T-helper 1 cell treated with Interleukin-12 subunit alpha and Interleukin-12 subunit beta and Interleukin-4 antibody, amounts not matched to agents 30 μg/mL and 1 μg/mL, for 36 hours (primary cell): ENCODE data around the gene ANKRD17.
A peak's percentile ranks its signal among the peaks of the same experiment; 100 is the strongest.
"Not testable (repeated sequence)": the region's sequence is repeated elsewhere in the genome, so short reads cannot be mapped to it uniquely, and the experiment has no call there.

Experiments
- H3K27ac Mint-ChIP-seq: one replicate; pipeline ENCODE4 v1.8.0; 2021; ENCODE audit warnings: mild to moderate bottlenecking, mixed read lengths
- H3K27me3 Mint-ChIP-seq: one replicate; pipeline ENCODE4 v1.8.0; 2021; ENCODE audit warnings: low read depth, mixed read lengths
- H3K36me3 Mint-ChIP-seq: one replicate; pipeline ENCODE4 v1.8.0; 2021; ENCODE audit warnings: low read depth, mixed read lengths
- H3K4me1 Mint-ChIP-seq: one replicate; pipeline ENCODE4 v1.8.0; 2021; ENCODE audit warnings: low read depth, mixed read lengths
- H3K4me3 Mint-ChIP-seq: one replicate; pipeline ENCODE4 v1.8.0; 2021; ENCODE audit warnings: mild to moderate bottlenecking, moderate library complexity, mixed read lengths
- H3K9me3 Mint-ChIP-seq: one replicate; pipeline ENCODE4 v1.8.0; 2021; ENCODE audit warnings: mixed read lengths

The ANKRD17 gene, protein sequence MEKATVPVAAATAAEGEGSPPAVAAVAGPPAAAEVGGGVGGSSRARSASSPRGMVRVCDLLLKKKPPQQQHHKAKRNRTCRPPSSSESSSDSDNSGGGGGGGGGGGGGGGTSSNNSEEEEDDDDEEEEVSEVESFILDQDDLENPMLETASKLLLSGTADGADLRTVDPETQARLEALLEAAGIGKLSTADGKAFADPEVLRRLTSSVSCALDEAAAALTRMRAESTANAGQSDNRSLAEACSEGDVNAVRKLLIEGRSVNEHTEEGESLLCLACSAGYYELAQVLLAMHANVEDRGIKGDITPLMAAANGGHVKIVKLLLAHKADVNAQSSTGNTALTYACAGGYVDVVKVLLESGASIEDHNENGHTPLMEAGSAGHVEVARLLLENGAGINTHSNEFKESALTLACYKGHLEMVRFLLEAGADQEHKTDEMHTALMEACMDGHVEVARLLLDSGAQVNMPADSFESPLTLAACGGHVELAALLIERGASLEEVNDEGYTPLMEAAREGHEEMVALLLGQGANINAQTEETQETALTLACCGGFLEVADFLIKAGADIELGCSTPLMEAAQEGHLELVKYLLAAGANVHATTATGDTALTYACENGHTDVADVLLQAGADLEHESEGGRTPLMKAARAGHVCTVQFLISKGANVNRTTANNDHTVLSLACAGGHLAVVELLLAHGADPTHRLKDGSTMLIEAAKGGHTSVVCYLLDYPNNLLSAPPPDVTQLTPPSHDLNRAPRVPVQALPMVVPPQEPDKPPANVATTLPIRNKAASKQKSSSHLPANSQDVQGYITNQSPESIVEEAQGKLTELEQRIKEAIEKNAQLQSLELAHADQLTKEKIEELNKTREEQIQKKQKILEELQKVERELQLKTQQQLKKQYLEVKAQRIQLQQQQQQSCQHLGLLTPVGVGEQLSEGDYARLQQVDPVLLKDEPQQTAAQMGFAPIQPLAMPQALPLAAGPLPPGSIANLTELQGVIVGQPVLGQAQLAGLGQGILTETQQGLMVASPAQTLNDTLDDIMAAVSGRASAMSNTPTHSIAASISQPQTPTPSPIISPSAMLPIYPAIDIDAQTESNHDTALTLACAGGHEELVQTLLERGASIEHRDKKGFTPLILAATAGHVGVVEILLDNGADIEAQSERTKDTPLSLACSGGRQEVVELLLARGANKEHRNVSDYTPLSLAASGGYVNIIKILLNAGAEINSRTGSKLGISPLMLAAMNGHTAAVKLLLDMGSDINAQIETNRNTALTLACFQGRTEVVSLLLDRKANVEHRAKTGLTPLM (N-terminal part only)

DNA sequence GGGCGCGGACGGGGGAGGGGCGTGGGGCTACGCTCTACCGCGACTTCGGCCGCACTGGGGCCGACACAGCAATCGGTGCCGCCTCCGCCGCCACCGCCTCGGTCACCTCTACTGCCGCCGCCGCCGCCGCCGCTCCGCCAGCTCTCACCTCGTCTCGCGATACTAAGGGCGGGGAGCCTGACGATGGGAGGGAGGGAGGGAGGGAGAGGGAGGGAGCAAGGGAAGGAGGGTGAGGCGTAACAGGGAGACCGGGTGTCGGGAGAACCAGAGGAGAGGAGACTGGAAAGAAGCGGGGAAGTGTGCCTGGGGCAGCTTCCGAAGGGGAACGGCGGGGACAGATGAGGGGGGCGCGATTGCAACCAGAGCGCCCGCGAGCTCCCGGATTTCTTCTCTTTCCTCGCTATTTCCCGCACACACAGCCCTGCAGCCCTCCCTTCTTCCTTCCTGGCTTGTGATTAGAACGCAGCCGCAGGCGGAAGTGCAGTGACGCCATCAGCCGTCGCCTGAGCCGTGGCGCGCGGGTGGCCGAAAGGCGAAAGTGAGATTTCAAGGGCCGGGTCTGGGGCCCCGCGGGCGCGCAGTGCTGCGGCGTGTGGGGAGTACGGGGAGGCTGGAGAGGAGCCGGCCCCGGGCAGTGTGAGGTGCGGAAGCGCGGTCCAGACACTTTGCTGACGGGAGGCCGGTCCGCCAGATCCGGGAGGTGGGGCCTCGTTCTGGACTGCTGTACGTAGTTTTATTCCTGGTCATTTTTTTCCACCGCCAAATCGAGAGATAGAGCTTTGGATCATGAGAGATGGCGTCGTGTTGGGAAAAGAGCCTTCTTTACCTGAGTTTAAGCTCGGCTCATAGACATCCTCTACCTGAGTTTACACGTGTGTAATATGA, at the start of gene ANKRD17:
Gene ANKRD17, minus strand, starts transcription at position 113 of the 885 bp plus-strand sequence. CDS start 130 bp downstream, outside the sequence.
- H3K9me3 Mint-ChIP-seq = no peaks in the 10 kb centered on the region
- H3K4me1 Mint-ChIP-seq = peaks cover 38% of the 10 kb centered on the region
- H3K36me3 Mint-ChIP-seq = peaks cover 17% of the 10 kb centered on the region
- no peaks in the 10 kb centered on the region for H3K27me3 Mint-ChIP-seq
- peak within 1 kb of the TSS; percentile 99 for H3K4me3 Mint-ChIP-seq
- H3K27ac Mint-ChIP-seq = peak within 1 kb of the TSS; percentile 99

GRCh38 chr4:73308286-73308685, 49.7 kb upstream of the ANKRD17 start:
- Mint-ChIP-seq H3K27me3 (no peaks in the 10 kb centered on the region), H3K9me3 (no peaks in the 10 kb centered on the region), H3K27ac (no peak overlapping the region), H3K4me3 (no peak overlapping the region), H3K36me3 (no peaks in the 10 kb centered on the region), H3K4me1 (no peaks in the 10 kb centered on the region)

- no peaks in the 10 kb centered on the region for H3K36me3 Mint-ChIP-seq
- no peaks in the 10 kb centered on the region for H3K9me3 Mint-ChIP-seq
- H3K4me3 Mint-ChIP-seq = no peak overlapping the region
- H3K27ac Mint-ChIP-seq = no peak overlapping the region
- no peaks in the 10 kb centered on the region for H3K27me3 Mint-ChIP-seq
- H3K4me1 Mint-ChIP-seq = no peaks in the 10 kb centered on the region
Measured at GRCh38 chr4:73303711-73304110, 45.1 kb upstream of the ANKRD17 start.

- peaks cover 8% of the 10 kb centered on the region for H3K9me3 Mint-ChIP-seq
- no peaks in the 10 kb centered on the region for H3K4me1 Mint-ChIP-seq
- no peak overlapping the region for H3K27ac Mint-ChIP-seq
- H3K4me3 Mint-ChIP-seq = no peak overlapping the region
- H3K36me3 Mint-ChIP-seq = no peaks in the 10 kb centered on the region
- H3K27me3 Mint-ChIP-seq = no peaks in the 10 kb centered on the region
Measured at GRCh38 chr4:73299548-73300280, 41.1 kb upstream of the ANKRD17 start.

- H3K27me3 Mint-ChIP-seq, H3K27ac Mint-ChIP-seq, H3K4me3 Mint-ChIP-seq, H3K4me1 Mint-ChIP-seq, H3K36me3 Mint-ChIP-seq: not testable (repeated sequence)
- peaks cover 17% of the 10 kb centered on the region for H3K9me3 Mint-ChIP-seq
Measured at GRCh38 chr4:73292661-73293060, 34.1 kb upstream of the ANKRD17 start.

DNA sequence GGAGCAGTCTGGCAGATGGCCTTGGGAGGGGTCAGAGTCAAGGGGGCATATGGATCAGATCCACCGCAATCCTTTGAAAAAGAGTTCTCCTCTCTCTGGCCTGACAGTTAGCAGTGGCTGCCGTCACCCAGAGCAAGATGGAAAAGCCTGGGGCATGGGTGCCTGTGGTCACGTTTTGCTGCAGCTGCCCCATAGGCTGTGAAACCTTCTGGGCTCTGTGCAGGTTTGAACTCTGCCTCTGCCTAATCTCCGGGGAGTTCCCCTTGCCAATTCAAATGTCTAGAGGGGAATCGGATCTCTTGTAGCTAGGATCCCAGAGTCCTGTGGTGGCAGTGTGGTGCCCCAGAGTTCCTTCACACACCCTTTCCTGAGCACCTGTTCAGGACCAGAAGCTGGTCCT, 23.4 kb upstream of the ANKRD17 start:
- Mint-ChIP-seq H3K4me3 (no peak overlapping the region), H3K36me3 (peaks cover 6% of the 10 kb centered on the region), H3K9me3 (peaks cover 18% of the 10 kb centered on the region)

GRCh38 chr4:73281396-73281795, 22.8 kb upstream of the ANKRD17 start:
- peaks cover 6% of the 10 kb centered on the region for H3K36me3 Mint-ChIP-seq
- H3K4me1 Mint-ChIP-seq = peaks cover 4% of the 10 kb centered on the region
- H3K27me3 Mint-ChIP-seq = no peaks in the 10 kb centered on the region
- H3K4me3 Mint-ChIP-seq = no peak overlapping the region
- no peak overlapping the region for H3K27ac Mint-ChIP-seq
- H3K9me3 Mint-ChIP-seq = peaks cover 19% of the 10 kb centered on the region

More for the DNA sequence above, 23.4 kb upstream of the ANKRD17 start:
- Mint-ChIP-seq H3K27me3 (no peaks in the 10 kb centered on the region), H3K4me1 (peaks cover 4% of the 10 kb centered on the region), H3K27ac (no peak overlapping the region)

DNA sequence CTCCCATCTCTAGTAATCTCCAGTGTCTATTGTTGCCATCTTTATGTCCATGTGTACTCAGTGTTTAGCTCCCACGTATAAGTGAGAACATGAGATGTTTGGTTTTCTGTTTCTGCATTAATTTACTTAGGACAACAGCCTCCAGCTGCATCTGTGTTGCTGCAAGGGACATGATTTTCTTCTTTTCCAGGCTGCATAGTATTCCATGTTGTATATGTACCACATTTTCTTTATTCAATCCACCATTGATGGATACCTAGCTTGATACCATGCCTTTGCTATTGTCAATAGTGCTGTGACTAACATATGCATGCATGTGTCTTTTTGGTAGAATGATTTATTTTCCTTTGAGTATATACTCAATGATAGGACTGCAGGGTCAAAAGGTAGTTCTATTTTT, 18.6 kb upstream of the ANKRD17 start:
- peaks cover 8% of the 10 kb centered on the region for H3K36me3 Mint-ChIP-seq
- H3K27ac Mint-ChIP-seq = no peak overlapping the region
- peaks cover 4% of the 10 kb centered on the region for H3K4me1 Mint-ChIP-seq
- H3K27me3 Mint-ChIP-seq = no peaks in the 10 kb centered on the region
- H3K4me3 Mint-ChIP-seq = no peak overlapping the region
- H3K9me3 Mint-ChIP-seq = peaks cover 19% of the 10 kb centered on the region

GRCh38 chr4:73275318-73275654, 16.7 kb upstream of the ANKRD17 start:
- Mint-ChIP-seq H3K4me3 (no peak overlapping the region), H3K9me3 (peaks cover 19% of the 10 kb centered on the region), H3K36me3 (peaks cover 5% of the 10 kb centered on the region), H3K27me3 (no peaks in the 10 kb centered on the region), H3K4me1 (peaks cover 4% of the 10 kb centered on the region), H3K27ac (no peak overlapping the region)

GRCh38 chr4:73272816-73273215, 14.2 kb upstream of the ANKRD17 start:
- Mint-ChIP-seq H3K27me3 (no peaks in the 10 kb centered on the region), H3K4me3 (no peak overlapping the region), H3K36me3 (peaks cover 5% of the 10 kb centered on the region), H3K27ac (no peak overlapping the region), H3K4me1 (no peaks in the 10 kb centered on the region), H3K9me3 (peaks cover 3% of the 10 kb centered on the region)

DNA sequence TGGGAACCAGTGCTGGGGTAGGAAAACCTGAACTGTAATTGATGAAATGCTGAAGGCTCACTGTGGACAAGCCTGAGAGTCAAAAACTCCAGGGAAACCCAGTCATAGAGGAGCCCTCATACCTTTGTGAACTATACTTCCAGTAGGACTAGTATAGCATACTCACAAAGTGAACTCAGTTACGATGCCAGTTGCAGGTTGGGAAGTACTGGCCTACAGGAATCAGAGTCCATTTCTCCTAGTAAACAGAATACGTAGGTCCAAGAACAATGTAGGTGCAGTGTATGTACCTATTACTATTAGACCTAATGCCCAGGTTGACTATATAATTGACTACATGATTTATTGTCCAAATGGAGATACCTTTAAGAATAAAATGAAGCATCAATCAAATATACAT, 8.5 kb upstream of the ANKRD17 start:
- no peaks in the 10 kb centered on the region for H3K9me3 Mint-ChIP-seq
- H3K27me3 Mint-ChIP-seq = no peaks in the 10 kb centered on the region
- H3K27ac Mint-ChIP-seq = no peak overlapping the region
- H3K36me3 Mint-ChIP-seq = no peaks in the 10 kb centered on the region
- peaks cover 3% of the 10 kb centered on the region for H3K4me1 Mint-ChIP-seq
- no peak overlapping the region for H3K4me3 Mint-ChIP-seq

- H3K27me3 Mint-ChIP-seq = no peaks in the 10 kb centered on the region
- peak overlapping the region; percentile 99 for H3K4me3 Mint-ChIP-seq
- no peaks in the 10 kb centered on the region for H3K9me3 Mint-ChIP-seq
- H3K36me3 Mint-ChIP-seq = peaks cover 15% of the 10 kb centered on the region
- peaks cover 34% of the 10 kb centered on the region for H3K4me1 Mint-ChIP-seq
- H3K27ac Mint-ChIP-seq = peak overlapping the region; percentile 99
Measured at GRCh38 chr4:73259571-73260090, 1.0 kb upstream of the ANKRD17 start.

DNA sequence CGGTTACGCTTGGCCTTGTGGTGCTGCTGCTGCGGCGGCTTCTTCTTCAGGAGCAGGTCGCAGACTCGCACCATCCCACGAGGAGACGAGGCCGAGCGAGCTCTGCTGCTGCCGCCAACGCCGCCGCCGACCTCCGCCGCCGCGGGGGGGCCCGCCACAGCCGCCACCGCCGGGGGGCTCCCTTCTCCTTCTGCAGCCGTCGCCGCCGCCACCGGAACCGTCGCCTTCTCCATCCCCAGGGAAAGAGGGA, 237 bp downstream of the ANKRD17 start:
- H3K9me3 Mint-ChIP-seq = no peaks in the 10 kb centered on the region
- peak overlapping the region; percentile 99 for H3K4me3 Mint-ChIP-seq
- peaks cover 39% of the 10 kb centered on the region for H3K4me1 Mint-ChIP-seq
- no peaks in the 10 kb centered on the region for H3K27me3 Mint-ChIP-seq
- peaks cover 17% of the 10 kb centered on the region for H3K36me3 Mint-ChIP-seq
- peak overlapping the region; percentile 99 for H3K27ac Mint-ChIP-seq
